ENCODE data around the gene RNF25. TPM values are rescaled to one million over a fixed set of nuclear protein-coding genes. Genes with fewer than 3 reads are reported as not detected.

RNF25 gene
- polyA plus RNA-seq, 2 of the 4 experiments (the other 2 are of a cell fraction), result 33.8 to 61.5 TPM

GRCh38 chr2:218638372-218638771 lies 33.4 kb downstream of the RNF25 start (continued):
- TF ChIP-seq HES2 (IDR thresholded peaks at IDR 0.05), result no peak
- TF ChIP-seq POLR2A (IDR thresholded peaks at IDR 0.05; ENCODE audit: low read length), result no peak
- no peak for TF ChIP-seq KDM1A (IDR thresholded peaks at IDR 0.05; ENCODE audit: low read depth)

GRCh38 chr2:218635719-218636118 lies 36.1 kb downstream of the RNF25 start:
- H3K27ac ChIP-seq, result no peak overlapping the region
- H3K9me3 ChIP-seq, result no peaks in the 10 kb centered on the region
- ATAC-seq (no peak), FAIRE-seq (no peak), DNase-seq (ENCODE audit: low read depth in 1 of 2, low spot score in 1 of 2) (no peak)
- H3K4me2 ChIP-seq, result no peak overlapping the region
- no peaks in the 10 kb centered on the region for H3K4me1 ChIP-seq
- CTCF ChIA-PET, result interaction anchor here (0.7 kb wide), 1 partner anchor 12 kb away, joined by 3 read pairs; no protein-coding TSS in a partner anchor
- 89% methylated on average over 5 of the region's 5 CpGs for WGBS (ENCODE audit: missing lambda C conversion rate)
- POLR2A ChIA-PET, result no interaction called here
- TF ChIP-seq ESRRA (IDR thresholded peaks at IDR 0.05; ENCODE audit: borderline replicate concordance, low read length), result no peak
- TF ChIP-seq MAZ (IDR thresholded peaks at IDR 0.05; ENCODE audit: borderline replicate concordance, low read depth, low read length), result no peak
- no peak for TF ChIP-seq MYC (IDR thresholded peaks at IDR 0.05; ENCODE audit: borderline replicate concordance, low read length)
- no peak for TF ChIP-seq GATA3 (IDR thresholded peaks at IDR 0.05; ENCODE audit: borderline replicate concordance)
- TF ChIP-seq E2F6 (IDR thresholded peaks at IDR 0.05; ENCODE audit: borderline replicate concordance, low read depth), result no peak
- no peak for TF ChIP-seq RFX5 (IDR thresholded peaks at IDR 0.05)
- no peak for TF ChIP-seq HMGXB4 (CRISPR knock-in tag; IDR thresholded peaks at IDR 0.05; ENCODE audit: borderline replicate concordance)
- no peak for TF ChIP-seq CHD2 (IDR thresholded peaks at IDR 0.05; ENCODE audit: low read length, partially characterized antibody)
- TF ChIP-seq HES2 (IDR thresholded peaks at IDR 0.05), result no peak
- no peak for TF ChIP-seq NR3C1 (IDR thresholded peaks at IDR 0.05)
- TF ChIP-seq PBX3 (IDR thresholded peaks at IDR 0.05), result no peak
- no peak for TF ChIP-seq POLR2AphosphoS2 (conservative IDR thresholded peaks at IDR 0.05; ENCODE audit: low read length)
- TF ChIP-seq ELK1 (IDR thresholded peaks at IDR 0.05; ENCODE audit: low read depth, low read length), result no peak
- TF ChIP-seq CTCF (IDR thresholded peaks at IDR 0.05), result no peak
- no peak for TF ChIP-seq ZC3H11A (IDR thresholded peaks at IDR 0.05)
- TF ChIP-seq MAX (IDR thresholded peaks at IDR 0.05), result no peak
- no peak overlapping the region for H3K4me3 ChIP-seq

Measured in A549 (cell line).